ENCODE data around the gene PLPPR3.

The PLPPR3 gene

GRCh38 chr19:795691-796581 is 25.8 kb downstream of the PLPPR3 start (continued):
- TF ChIP-seq CREB5 (CRISPR knock-in tag; IDR thresholded peaks at IDR 0.05; ENCODE audit: low read depth) (no peak), ZNF8 (CRISPR knock-in tag; IDR thresholded peaks at IDR 0.05) (no peak), PPARA (CRISPR knock-in tag; IDR thresholded peaks at IDR 0.05; ENCODE audit: borderline replicate concordance) (no peak)

- TF ChIP-seq ZFP3 (CRISPR knock-in tag; IDR thresholded peaks at IDR 0.05), result no peak
- TF ChIP-seq CSDC2 (CRISPR knock-in tag; IDR thresholded peaks at IDR 0.05), result no peak
- no peak for TF ChIP-seq TSHZ2 (CRISPR knock-in tag; IDR thresholded peaks at IDR 0.05)
- TF ChIP-seq GLIS3 (CRISPR knock-in tag; IDR thresholded peaks at IDR 0.05), result no peak
- TF ChIP-seq ZNF8 (CRISPR knock-in tag; IDR thresholded peaks at IDR 0.05), result no peak
- TF ChIP-seq BACH2 (CRISPR knock-in tag; IDR thresholded peaks at IDR 0.05; ENCODE audit: borderline replicate concordance), result no peak
- ATAC-seq, result no peak
These were observed 26.6 kb downstream of the PLPPR3 start for GRCh38 chr19:795073-795611.

- ATAC-seq, result no peak
- TF ChIP-seq ZNF70 (CRISPR knock-in tag; IDR thresholded peaks at IDR 0.05) (no peak), POU6F1 (CRISPR knock-in tag; IDR thresholded peaks at IDR 0.05; ENCODE audit: borderline replicate concordance, low read depth) (no peak)
These were observed 27.9 kb downstream of the PLPPR3 start for GRCh38 chr19:793806-794205.

- no peak for ATAC-seq
- TF ChIP-seq CREB5 (CRISPR knock-in tag; IDR thresholded peaks at IDR 0.05; ENCODE audit: low read depth) (no peak), TOX (CRISPR knock-in tag; IDR thresholded peaks at IDR 0.05; ENCODE audit: borderline replicate concordance) (no peak), ZC3H10 (CRISPR knock-in tag; IDR thresholded peaks at IDR 0.05) (no peak), ARNTL (CRISPR knock-in tag; IDR thresholded peaks at IDR 0.05; ENCODE audit: borderline replicate concordance, low read depth) (no peak), TSHZ2 (CRISPR knock-in tag; IDR thresholded peaks at IDR 0.05) (no peak), ZNF8 (CRISPR knock-in tag; IDR thresholded peaks at IDR 0.05) (no peak), ZFP3 (CRISPR knock-in tag; IDR thresholded peaks at IDR 0.05) (no peak), ZFP30 (CRISPR knock-in tag; IDR thresholded peaks at IDR 0.05) (no peak), POU6F1 (CRISPR knock-in tag; IDR thresholded peaks at IDR 0.05; ENCODE audit: borderline replicate concordance, low read depth) (no peak), ZNF565 (CRISPR knock-in tag; conservative IDR thresholded peaks at IDR 0.05; ENCODE audit: low read depth) (no peak), PATZ1 (CRISPR knock-in tag; IDR thresholded peaks at IDR 0.05; ENCODE audit: borderline replicate concordance) (no peak), TCF4 (CRISPR knock-in tag; IDR thresholded peaks at IDR 0.05; ENCODE audit: borderline replicate concordance) (no peak), SNAI2 (CRISPR knock-in tag; IDR thresholded peaks at IDR 0.05) (no peak), ESRRG (CRISPR knock-in tag; IDR thresholded peaks at IDR 0.05) (no peak), PPARA (CRISPR knock-in tag; IDR thresholded peaks at IDR 0.05; ENCODE audit: borderline replicate concordance) (no peak)
These were observed 29.4 kb downstream of the PLPPR3 start for GRCh38 chr19:792306-792885.

Measured in SK-N-SH treated with all-trans-retinoic acid at 6 μM for 48 hours (cell line).